HG03432 (cell line): ENCODE data around the gene MUSK.
A peak's percentile ranks its signal among the peaks of the same experiment; 100 is the strongest.
"Not testable (repeated sequence)": the region's sequence is repeated elsewhere in the genome, so short reads cannot be mapped to it uniquely, and the experiment has no call there.

Experiments used
- ATAC-seq: cut with Tn5 transposase; IDR thresholded peaks from one replicate; pipeline ENCODE4 v1.9.1; 2021; ENCODE audit warnings: mild to moderate bottlenecking, moderate library complexity; ENCODE audit not compliant: unreplicated experiment

Gene MUSK

GRCh38 chr9:110755179-110755578 is 86.6 kb downstream of the MUSK start:
- ATAC-seq: no peak

- ATAC-seq: no peak
These were observed 89.6 kb downstream of the MUSK start for GRCh38 chr9:110758201-110758600.

- ATAC-seq: no peak
These were observed 94.2 kb downstream of the MUSK start for GRCh38 chr9:110762783-110763182.

- ATAC-seq: no peak
These were observed 95.0 kb downstream of the MUSK start for GRCh38 chr9:110763568-110763967.

GRCh38 chr9:110764006-110764405 is 95.4 kb downstream of the MUSK start:
- no peak for ATAC-seq

GRCh38 chr9:110765926-110766325 is 97.3 kb downstream of the MUSK start:
- no peak for ATAC-seq

GRCh38 chr9:110767559-110768063 is 99.0 kb downstream of the MUSK start:
- ATAC-seq: no peak

GRCh38 chr9:110768886-110769285 is 100.3 kb downstream of the MUSK start:
- ATAC-seq: no peak

- ATAC-seq: no peak
These were observed 101.1 kb downstream of the MUSK start for GRCh38 chr9:110769667-110770066.

GRCh38 chr9:110775724-110776123 is 107.1 kb downstream of the MUSK start:
- ATAC-seq: no peak

GRCh38 chr9:110776221-110776620 is 107.6 kb downstream of the MUSK start:
- no peak for ATAC-seq

GRCh38 chr9:110777196-110777875 is 108.7 kb downstream of the MUSK start:
- ATAC-seq: no peak

- no peak for ATAC-seq
These were observed 109.3 kb downstream of the MUSK start for GRCh38 chr9:110777876-110778215.

GRCh38 chr9:110782701-110783100 is 114.1 kb downstream of the MUSK start:
- no peak for ATAC-seq

- ATAC-seq: no peak
These were observed 115.7 kb downstream of the MUSK start for GRCh38 chr9:110784309-110784708.

GRCh38 chr9:110785166-110785565 is 116.6 kb downstream of the MUSK start:
- ATAC-seq: no peak

GRCh38 chr9:110788396-110788795 is 119.8 kb downstream of the MUSK start:
- not testable (repeated sequence) for ATAC-seq

- no peak for ATAC-seq
These were observed 120.3 kb downstream of the MUSK start for GRCh38 chr9:110788871-110789270.

GRCh38 chr9:110797611-110798010 is 129.0 kb downstream of the MUSK start:
- no peak for ATAC-seq

- ATAC-seq: no peak
These were observed 130.8 kb downstream of the MUSK start for GRCh38 chr9:110799396-110799795.

- no peak for ATAC-seq
These were observed 132.8 kb downstream of the MUSK start for GRCh38 chr9:110801426-110801825.

- ATAC-seq: peak; percentile 38
These were observed 133.9 kb downstream of the MUSK start for GRCh38 chr9:110802416-110803035.
